Mucosa of descending colon (tissue), 3 donors: ENCODE results near the gene ADGRG7. TPM values are rescaled to one million over a fixed set of nuclear protein-coding genes. Genes with fewer than 3 reads are reported as not detected.
A peak's percentile ranks its signal among the peaks of the same experiment; 100 is the strongest.

Source experiments
- ATAC-seq: fragments of 200-7000 bp; cut with Tn5 transposase; one replicate; pipeline ENCODE4 v1.9.1; 2020; ENCODE audit warnings: mild to moderate bottlenecking, moderate library complexity
- DNase-seq, 3 donors: peaks; one replicate each; pipeline ENCODE4 v3.0.0-alpha.2; 2020
- H3K36me3 ChIP-seq: fragments of 200-600 bp; one replicate; pipeline ENCODE4 v1.8.0; 2021; ENCODE audit warnings: low read depth, mild to moderate bottlenecking
- H3K4me1 ChIP-seq: fragments of 200-600 bp; one replicate; pipeline ENCODE4 v1.8.0; 2021; ENCODE audit warnings: low read depth, mild to moderate bottlenecking
- H3K4me3 ChIP-seq: fragments of 200-600 bp; one replicate; pipeline ENCODE4 v1.8.0; 2021; ENCODE audit warnings: mild to moderate bottlenecking
- H3K9me3 ChIP-seq: fragments of 200-600 bp; one replicate; pipeline ENCODE4 v1.8.0; 2021; ENCODE audit warnings: mild to moderate bottlenecking
- intact Hi-C, 2 donors: fragments of 100-400 bp; cut with DNase I in 1 of 2; cut with micrococcal nuclease in 1 of 2; formaldehyde crosslinking; loops; one replicate each; pipeline versions ENCODE4 v1.11.0 to v1.11.1; 2022; cut with DNase I, micrococcal nuclease
- total RNA-seq, 3 donors: library from RNA; stranded (reverse); fragmentation: NEBNext Ultra II Directional in 2 of 3; extraction: Animal tissue kit (Norgen Biotek cat#: 25700) in 2 of 3; gene quantifications; one replicate each; pipeline versions ENCODE4 v1.2.1 to v1.2.4, GENCODE V29; 2021 to 2023
- TF ChIP-seq, protein P1 (sequence below): fragments of 200-600 bp; IDR thresholded peaks from one replicate; pipeline ENCODE4 v1.8.0; 2022; ENCODE audit warnings: antibody characterized with exemption, mild to moderate bottlenecking
- donor health status: DM: no; HTN: no; CAD: no; lungs with moderate emphysema.
- donor health status: DM: no; HTN: no; CAD: no.
- donor health status: DM: no; HTN: yes; CAD: no.

Gene ADGRG7
- total RNA-seq, 3 donors from 2014 or later = 9.7 to 21.7 (median 13.9) TPM

DNA sequence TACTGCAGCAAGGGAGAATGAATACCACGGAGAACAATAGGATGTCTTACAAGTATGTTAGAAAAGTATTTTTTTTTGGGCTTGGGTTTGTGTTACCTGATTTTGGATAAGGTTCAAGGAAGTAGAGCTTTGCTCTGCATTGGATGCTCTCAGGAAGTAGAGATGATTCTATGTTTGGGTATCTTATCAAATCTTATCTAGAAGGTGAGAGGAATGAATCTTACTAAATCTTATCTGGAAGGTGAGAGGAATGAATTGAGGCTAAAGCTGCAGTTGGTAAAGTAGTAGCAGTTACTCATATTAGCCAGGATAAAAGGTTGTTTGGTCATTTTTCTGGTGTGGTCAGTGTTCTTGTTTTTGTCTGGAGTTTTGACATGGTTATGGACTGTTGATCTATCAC, 117.3 kb downstream of the ADGRG7 start:
- no peaks in the 10 kb centered on the region for H3K4me1 ChIP-seq
- H3K36me3 ChIP-seq = peaks cover 1% of the 10 kb centered on the region
- DNase-seq (no peak), ATAC-seq (no peak)
- TF ChIP-seq, protein P1, sequence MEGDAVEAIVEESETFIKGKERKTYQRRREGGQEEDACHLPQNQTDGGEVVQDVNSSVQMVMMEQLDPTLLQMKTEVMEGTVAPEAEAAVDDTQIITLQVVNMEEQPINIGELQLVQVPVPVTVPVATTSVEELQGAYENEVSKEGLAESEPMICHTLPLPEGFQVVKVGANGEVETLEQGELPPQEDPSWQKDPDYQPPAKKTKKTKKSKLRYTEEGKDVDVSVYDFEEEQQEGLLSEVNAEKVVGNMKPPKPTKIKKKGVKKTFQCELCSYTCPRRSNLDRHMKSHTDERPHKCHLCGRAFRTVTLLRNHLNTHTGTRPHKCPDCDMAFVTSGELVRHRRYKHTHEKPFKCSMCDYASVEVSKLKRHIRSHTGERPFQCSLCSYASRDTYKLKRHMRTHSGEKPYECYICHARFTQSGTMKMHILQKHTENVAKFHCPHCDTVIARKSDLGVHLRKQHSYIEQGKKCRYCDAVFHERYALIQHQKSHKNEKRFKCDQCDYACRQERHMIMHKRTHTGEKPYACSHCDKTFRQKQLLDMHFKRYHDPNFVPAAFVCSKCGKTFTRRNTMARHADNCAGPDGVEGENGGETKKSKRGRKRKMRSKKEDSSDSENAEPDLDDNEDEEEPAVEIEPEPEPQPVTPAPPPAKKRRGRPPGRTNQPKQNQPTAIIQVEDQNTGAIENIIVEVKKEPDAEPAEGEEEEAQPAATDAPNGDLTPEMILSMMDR = no peak
- no peak overlapping the region for H3K4me3 ChIP-seq
- no peaks in the 10 kb centered on the region for H3K9me3 ChIP-seq
- intact Hi-C loops = no loop called here

DNA sequence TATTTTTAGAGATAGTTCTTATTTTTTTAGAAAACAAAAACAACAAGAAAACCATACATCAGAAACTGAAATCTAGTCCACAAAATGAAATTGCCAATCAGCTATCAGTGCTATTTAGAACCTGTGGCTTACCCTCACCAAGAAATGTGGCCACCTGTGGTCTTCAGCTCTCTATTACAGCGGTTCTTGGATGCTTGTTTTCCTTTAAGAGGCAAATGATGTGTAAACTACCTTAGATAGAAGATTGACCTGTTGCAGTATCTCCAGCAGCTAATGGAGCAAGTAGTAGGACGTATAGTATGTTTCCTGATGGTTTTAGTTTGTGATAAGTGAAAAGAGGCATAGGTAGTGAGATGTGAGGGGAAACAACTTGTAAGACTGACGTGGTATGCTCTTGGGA, 121.1 kb downstream of the ADGRG7 start:
- Histone ChIP-seq H3K36me3 (no peaks in the 10 kb centered on the region), H3K4me3 (no peak overlapping the region), H3K9me3 (no peaks in the 10 kb centered on the region), H3K4me1 (no peaks in the 10 kb centered on the region)
- TF ChIP-seq, protein P1 = no peak
- DNase-seq = no peak
- intact Hi-C loops = no loop called here
- ATAC-seq = no peak

DNA sequence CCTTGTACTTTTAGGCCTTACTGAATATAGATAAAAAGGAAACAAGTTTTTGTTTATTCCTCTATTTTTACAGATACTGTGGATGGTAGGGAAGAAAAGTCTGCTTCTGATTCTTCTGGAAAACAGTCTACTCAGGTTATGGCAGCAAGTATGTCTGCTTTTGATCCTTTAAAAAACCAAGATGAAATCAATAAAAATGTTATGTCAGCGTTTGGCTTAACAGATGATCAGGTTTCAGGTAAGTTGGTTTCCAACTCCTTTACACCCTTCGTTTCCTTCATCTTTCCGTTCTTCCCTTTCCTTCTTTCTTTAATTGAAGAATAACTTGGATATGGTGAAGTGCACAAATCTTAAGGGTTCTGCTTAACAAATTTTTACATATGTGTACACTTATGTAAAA, 123.0 kb downstream of the ADGRG7 start:
- intact Hi-C loops = no loop called here
- DNase-seq (no peak), ATAC-seq (no peak)
- Histone ChIP-seq H3K36me3 (no peaks in the 10 kb centered on the region), H3K4me1 (no peaks in the 10 kb centered on the region), H3K9me3 (no peaks in the 10 kb centered on the region), H3K4me3 (no peak overlapping the region)
- TF ChIP-seq, protein P1 = no peak

DNA sequence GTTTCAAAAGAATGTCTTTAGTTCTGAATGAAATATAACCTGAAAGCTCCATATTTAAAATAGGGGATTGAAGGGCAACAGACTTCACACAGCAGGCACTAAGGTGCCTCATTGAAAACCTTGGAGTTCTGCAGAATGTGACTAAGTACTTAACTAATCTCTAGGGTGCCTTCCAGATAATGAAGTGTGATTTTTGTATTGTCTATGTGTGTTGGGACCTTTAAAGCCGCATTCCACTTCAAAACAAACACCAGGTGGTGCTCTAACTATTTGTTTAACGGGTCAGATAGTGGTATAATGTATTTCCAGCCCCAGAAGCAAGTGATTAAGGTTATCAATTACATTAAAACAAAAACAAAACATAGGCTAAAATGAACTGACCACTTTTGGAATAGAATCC, 127.9 kb downstream of the ADGRG7 start:
- no peak overlapping the region for H3K4me3 ChIP-seq
- H3K4me1 ChIP-seq = no peaks in the 10 kb centered on the region
- H3K36me3 ChIP-seq = no peaks in the 10 kb centered on the region
- DNase-seq (peak in 1 of 3 donors; percentile 21), ATAC-seq (peak; percentile 35)
- H3K9me3 ChIP-seq = no peaks in the 10 kb centered on the region
- intact Hi-C loops = no loop called here
- TF ChIP-seq, protein P1 = no peak

DNA sequence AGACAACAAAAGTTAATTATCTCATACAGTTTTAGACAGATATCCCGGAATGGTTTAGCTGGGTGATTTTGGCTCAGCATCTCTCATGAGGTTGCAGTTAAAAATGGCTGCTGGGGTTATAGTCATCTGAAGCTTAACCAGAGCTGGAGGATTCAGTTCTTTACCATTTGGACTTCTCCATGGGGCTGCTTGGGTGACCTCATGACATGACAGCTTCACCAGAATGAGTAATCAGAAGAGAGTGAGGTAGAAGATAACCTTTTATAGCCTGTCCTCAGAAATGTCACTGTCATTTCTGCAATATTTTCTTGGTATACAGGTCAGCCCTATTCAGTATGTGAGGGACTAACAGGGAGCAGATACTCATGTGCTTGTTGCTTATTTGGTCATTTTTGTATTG, 130.8 kb downstream of the ADGRG7 start:
- no peak for ATAC-seq
- DNase-seq = no peak
- Histone ChIP-seq H3K36me3 (no peaks in the 10 kb centered on the region), H3K4me1 (no peaks in the 10 kb centered on the region), H3K4me3 (no peak overlapping the region), H3K9me3 (no peaks in the 10 kb centered on the region)
- intact Hi-C loops = no loop called here
- TF ChIP-seq, protein P1 = no peak

DNA sequence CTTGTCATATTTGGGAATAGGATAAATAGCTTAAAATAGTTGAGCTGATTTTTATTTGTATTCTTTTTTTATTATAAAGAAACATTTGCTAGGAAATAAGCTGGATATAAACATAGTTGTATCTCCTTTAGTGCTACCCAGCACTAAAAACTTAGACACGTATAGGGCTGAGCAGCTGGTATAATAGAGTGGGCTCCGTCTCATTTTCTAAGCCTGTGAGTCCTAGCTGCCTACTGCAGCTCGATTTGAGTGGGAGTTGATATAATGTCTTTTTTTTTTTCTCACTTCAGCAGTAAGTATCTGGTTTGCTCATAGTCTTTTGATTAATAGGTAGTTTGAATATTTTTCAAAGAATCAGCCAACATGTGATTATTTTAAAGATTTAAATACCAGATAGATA, 134.1 kb downstream of the ADGRG7 start:
- no peak for ATAC-seq
- Histone ChIP-seq H3K4me3 (no peak overlapping the region), H3K36me3 (peaks cover 4% of the 10 kb centered on the region), H3K9me3 (no peaks in the 10 kb centered on the region), H3K4me1 (no peaks in the 10 kb centered on the region)
- DNase-seq = no peak
- intact Hi-C loops = no loop called here
- TF ChIP-seq, protein P1 = no peak
